NCI-H82 (cell line): ENCODE measurements around the gene LHCGR.
"Not testable (repeated sequence)": the region's sequence is repeated elsewhere in the genome, so short reads cannot be mapped to it uniquely, and the experiment has no call there.

Experiments
- DNase-seq: peaks from one replicate; lab custom pipeline; 2025; lab: John Stamatoyannopoulos, UW

The LHCGR gene

GRCh38 chr2:48709096-48710034 is 46.2 kb downstream of the LHCGR start:
- no peak for DNase-seq

GRCh38 chr2:48707466-48707865 is 48.1 kb downstream of the LHCGR start:
- DNase-seq: no peak

GRCh38 chr2:48703621-48704020 is 51.9 kb downstream of the LHCGR start:
- not testable (repeated sequence) for DNase-seq

- no peak for DNase-seq
Observed at GRCh38 chr2:48699348-48699930, 56.1 kb downstream of the LHCGR start.

- no peak for DNase-seq
Observed at GRCh38 chr2:48696881-48697280, 58.6 kb downstream of the LHCGR start.

- no peak for DNase-seq
Observed at GRCh38 chr2:48695991-48696390, 59.5 kb downstream of the LHCGR start.

- DNase-seq: no peak
Observed at GRCh38 chr2:48694149-48694548, 61.4 kb downstream of the LHCGR start.

GRCh38 chr2:48693645-48694044 is 61.9 kb downstream of the LHCGR start:
- DNase-seq: no peak

GRCh38 chr2:48693066-48693465 is 62.5 kb downstream of the LHCGR start:
- DNase-seq: no peak

GRCh38 chr2:48691935-48692691 is 63.4 kb downstream of the LHCGR start:
- no peak for DNase-seq

GRCh38 chr2:48685126-48685525 is 70.4 kb downstream of the LHCGR start:
- no peak for DNase-seq

GRCh38 chr2:48677450-48677849 is 78.1 kb downstream of the LHCGR start:
- DNase-seq: no peak

GRCh38 chr2:48674933-48675332 is 80.6 kb downstream of the LHCGR start:
- DNase-seq: no peak

- DNase-seq: no peak
Observed at GRCh38 chr2:48673581-48673980, 81.9 kb downstream of the LHCGR start.

GRCh38 chr2:48668992-48669391 is 86.5 kb downstream of the LHCGR start:
- no peak for DNase-seq

GRCh38 chr2:48651158-48651790 is 104.2 kb downstream of the LHCGR start:
- no peak for DNase-seq

- no peak for DNase-seq
Observed at GRCh38 chr2:48638261-48638660, 117.3 kb downstream of the LHCGR start.
